HG03342 (cell line): ENCODE measurements around the gene HCN4.

Source experiments
- ATAC-seq: cut with Tn5 transposase; IDR thresholded peaks from one replicate; pipeline ENCODE4 v1.9.1; 2021; ENCODE audit warnings: mild to moderate bottlenecking, moderate library complexity; ENCODE audit not compliant: unreplicated experiment

HCN4 gene

DNA sequence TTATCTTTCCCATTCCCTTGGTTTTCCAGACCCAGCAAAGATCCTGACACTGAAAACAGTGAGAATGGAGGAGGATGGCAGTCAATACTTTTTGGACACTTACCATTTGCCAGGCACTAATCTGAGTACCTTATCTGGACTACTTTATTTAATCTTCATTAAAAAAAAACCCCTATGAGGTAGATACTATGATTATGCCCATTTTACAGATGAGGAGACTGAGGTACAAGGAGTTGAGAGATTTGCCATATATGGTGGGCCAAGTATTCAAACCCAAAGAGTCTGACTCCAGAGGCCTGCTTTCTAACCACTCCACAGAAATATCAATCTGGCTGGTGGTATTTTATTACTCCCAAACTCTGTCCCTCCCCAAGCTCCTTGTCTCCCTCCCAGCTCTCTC, 19.6 kb downstream of the HCN4 start:
- ATAC-seq, result no peak

- ATAC-seq, result no peak
Observed at GRCh38 chr15:73346735-73347312, 21.9 kb downstream of the HCN4 start.

DNA sequence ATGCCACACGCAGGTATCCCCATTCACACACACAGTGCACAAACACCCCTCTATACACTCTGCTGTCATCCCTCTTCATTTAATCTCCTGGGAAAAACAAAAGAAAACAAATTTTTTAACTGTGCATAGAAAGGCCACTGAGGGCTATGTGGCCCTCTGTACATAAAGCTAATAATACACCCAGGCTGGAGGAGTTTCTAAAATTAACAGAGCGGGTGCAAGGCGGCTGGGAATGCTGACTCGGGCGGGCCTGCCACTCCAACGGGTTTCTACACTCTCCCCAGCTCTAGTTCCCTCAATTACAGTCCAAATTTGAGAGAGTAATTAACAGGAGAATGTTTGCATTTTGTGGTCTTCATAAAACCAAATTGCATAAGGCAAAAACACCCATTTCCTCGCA, 23.1 kb downstream of the HCN4 start:
- ATAC-seq, result no peak

GRCh38 chr15:73344056-73344455, 24.7 kb downstream of the HCN4 start:
- ATAC-seq, result no peak

GRCh38 chr15:73341886-73342600, 26.7 kb downstream of the HCN4 start:
- ATAC-seq, result no peak

DNA sequence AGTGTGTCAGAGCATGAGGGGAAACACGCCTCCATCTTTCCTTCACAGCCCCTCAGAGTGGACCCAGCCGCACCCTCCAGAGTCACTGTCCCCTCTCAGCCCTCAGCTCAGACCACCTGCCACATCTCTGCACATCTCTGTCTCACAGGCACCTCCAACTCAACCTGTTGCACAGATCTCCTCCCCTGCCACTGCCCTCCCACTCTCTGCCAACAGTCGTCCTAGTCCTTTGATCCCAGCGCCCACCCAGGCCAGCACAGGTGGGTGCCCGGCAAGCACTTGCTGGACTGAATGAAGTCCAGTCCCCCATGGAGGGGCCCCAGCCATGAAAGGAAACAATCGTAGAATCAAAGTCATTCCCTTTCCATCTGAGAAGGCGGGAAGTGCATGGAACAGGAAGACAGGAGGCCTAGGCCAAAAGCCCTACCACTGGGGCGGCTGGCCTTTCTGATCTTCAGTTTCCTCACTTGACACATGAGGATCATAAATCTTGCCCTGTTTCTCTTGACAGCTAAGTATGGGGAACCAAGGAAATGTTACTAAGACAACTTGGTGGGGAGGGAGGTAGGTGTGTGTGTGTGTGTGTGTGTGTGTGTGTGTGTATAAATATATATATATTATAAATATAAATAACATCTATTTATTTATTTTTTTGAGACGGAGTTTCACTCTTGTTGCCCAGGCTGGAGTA, 28.1 kb downstream of the HCN4 start:
- ATAC-seq, result no peak

- ATAC-seq, result no peak
Observed at GRCh38 chr15:73338606-73339374, 30.0 kb downstream of the HCN4 start.

DNA sequence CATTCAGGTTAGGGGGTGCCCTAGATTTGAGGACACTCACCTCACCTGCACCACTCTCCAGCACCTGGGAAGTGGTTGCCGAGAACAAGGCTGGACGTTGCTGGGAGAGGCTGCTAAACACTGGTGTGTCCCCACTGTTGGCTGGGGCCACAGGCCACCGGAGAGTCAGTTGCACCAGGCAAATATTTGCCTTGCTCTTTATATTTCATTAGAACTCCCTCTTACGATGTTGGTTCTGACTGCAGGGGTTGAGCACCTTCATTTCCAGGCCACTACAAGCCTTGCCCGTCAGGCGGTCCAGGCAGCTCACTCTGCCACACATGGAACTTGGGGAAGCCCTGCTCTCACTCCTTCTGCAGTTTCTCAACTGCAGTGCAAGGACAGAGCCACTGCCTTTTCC, 30.7 kb downstream of the HCN4 start:
- no peak for ATAC-seq

DNA sequence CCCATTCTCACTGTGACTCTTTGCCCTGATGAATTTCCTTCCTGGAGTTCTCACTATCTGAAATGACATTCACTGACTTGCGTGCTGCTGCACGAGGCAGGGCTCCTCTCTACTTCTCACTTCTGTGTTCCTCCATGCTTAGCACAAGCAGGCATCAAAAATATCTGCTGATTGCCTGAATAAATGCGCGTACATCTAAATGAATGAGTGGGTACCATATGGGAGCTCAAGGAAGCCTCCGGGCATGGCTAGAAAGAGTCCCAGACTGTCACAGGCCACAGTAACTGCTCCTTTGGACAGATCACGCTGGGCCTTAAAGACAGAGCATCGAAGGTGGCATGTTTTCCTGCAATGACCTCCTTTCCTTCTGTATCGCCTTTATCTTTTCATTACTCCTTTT, 31.6 kb downstream of the HCN4 start:
- ATAC-seq, result no peak

DNA sequence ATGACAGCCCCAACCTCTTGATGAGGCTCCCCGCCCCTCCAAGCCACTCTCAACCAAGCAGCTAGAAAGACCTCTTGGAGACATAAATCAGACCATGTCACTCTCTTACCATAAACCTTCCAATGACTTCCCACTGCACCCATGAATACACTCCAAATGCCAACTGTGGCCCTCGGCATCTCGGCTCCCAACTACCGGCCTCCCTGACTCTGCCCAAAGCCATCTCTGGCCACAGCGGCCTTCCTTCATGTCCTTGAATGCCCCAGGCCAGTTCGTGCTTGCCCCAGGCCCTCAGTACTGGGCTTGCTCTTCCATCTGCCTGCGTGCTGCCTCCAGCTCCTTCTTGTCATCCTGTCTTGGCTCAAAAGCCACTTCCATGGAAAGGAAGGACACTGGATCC, 32.0 kb downstream of the HCN4 start:
- ATAC-seq, result no peak

- no peak for ATAC-seq
Observed at GRCh38 chr15:73335471-73335870, 33.3 kb downstream of the HCN4 start.

GRCh38 chr15:73335026-73335425, 33.7 kb downstream of the HCN4 start:
- no peak for ATAC-seq

GRCh38 chr15:73334086-73334485, 34.7 kb downstream of the HCN4 start:
- ATAC-seq, result no peak

DNA sequence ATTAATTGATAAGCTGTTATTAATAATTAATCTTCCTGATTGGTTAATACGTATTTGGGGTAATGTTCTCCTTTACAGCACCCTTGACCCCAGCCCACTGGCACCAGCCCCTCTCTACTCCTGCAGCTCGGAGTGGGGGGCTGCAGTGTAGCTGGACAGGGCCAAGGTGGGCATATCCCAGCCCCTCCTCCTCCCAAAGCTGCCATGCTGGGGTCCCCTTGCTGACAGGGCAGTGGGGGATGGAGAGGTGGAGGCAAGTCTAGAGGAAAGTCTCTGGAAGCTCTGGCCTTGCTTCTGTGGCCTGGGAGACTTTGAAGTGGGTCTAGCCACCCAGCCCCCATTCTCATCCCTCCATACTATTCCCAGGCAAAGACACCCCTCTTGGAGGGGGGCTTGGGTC, 35.8 kb downstream of the HCN4 start:
- no peak for ATAC-seq

- ATAC-seq, result no peak
Observed at GRCh38 chr15:73331991-73332925, 36.5 kb downstream of the HCN4 start.

DNA sequence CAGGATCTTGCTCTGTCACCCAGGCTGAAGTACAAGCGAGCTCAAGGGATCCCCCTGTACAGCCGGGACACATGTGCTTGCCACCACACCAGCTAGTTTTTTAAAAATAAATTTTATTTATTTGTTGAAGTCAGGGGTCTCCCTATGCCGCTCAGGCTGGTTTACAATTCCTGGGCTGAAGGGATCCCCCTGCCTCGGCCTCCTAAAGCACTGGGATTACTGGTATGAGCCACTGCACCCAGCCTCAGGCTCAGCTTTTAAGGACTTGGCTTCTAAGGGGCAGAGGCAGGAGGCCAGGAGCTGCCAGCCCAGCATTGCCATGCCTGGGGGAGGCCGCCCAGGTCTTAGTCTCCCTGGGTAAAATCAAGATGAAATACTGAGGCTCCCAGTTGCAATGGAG, 37.3 kb downstream of the HCN4 start:
- ATAC-seq, result no peak

DNA sequence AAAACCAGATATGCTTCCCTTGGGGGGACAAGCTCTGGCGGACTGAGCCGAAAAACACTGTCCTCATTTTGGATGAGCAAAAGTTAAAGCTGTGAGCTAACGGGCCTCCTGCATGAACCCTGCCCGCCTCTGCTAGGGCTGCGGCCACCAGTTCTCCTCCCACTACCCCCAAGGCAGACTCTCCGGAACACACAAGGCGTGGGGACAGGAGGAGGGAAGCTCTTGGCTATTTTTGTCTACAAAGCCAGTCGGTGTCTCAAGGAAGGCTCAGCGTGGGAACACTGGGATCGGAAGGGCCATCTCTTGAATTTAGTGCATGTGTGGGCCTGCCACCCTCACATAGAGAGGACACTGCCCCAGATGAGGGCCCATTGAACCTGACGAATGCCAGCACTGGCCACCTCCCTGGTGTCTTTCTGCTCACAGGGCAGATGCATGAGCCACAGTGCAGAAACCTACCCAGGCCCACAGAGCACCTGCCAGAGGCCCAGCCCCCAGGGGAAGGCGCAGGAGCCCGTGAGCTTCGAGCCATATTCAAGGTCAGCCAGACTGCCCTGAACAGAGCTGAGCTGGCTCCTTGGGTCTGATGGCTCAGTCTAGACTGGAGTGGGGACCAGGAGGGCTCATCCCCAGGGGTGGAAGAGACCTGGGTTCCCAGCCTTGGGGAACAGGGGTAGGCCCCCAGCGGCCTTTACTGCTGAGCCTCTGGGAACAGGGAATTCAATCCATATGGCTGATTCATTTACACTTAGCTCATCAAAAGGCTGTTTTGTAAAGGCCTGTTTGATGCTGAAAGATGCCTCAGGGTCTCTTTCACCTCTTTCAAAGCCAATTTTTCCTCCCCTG, 38.3 kb downstream of the HCN4 start:
- ATAC-seq, result no peak

DNA sequence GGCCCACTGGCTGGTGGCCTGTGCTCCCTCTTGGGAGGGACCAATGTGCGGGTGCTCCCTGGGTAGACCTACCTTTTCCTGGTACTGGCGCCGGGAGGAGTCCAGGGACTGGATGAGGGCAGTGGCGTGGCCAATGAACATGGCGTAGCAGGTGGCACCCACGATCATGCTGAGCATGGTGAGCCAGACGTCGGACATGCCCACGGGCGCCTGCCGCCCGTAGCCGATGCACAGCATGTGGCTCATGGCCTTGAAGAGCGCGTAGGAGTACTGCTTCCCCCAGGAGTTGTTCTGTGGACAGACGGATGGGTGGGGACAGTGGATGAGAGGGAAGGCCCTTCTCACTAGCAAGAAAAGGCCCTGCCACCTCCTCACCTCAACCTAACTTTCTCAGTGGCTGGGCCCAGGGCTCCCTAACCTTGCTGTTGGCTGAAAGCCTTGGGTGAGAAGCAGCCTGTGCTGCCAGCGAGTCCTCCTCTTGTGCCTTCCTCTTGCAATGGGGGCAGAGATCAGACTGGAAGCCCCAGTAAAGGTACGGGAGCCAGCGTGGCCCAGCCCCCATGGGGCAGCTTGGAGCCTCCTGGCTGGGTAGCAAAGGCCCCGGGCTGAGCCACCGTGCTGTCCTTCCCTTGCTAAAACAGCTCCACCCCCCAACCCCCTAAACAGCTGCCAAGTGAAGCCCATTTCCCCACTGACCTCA, 39.1 kb downstream of the HCN4 start:
- no peak for ATAC-seq

DNA sequence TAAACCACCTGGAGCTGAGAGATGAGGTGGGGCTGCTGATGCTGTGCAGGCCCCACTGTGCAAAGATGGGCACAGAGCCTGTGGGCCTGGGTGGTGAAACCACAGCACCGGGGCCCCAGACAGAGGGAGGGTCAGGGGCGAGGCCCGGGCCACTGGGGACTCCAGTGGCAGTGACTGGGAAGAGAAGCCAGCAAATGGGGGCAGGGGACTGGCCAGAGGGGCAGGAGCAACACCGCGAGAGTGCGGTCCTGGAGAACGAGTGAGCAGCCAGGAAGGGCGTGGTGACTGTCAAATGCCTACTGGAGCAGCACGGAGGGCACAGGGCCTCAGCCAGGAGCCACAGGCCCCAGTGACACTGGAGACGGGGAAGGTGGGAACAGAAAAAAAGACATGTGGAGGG, 39.8 kb downstream of the HCN4 start:
- ATAC-seq, result no peak
